HG02571 (cell line): Measurements from ENCODE around the gene THBS1.

ENCODE experiments used
- ATAC-seq: cut with Tn5 transposase; IDR thresholded peaks from one replicate; pipeline ENCODE4 v1.9.1; 2021; ENCODE audit warnings: mild to moderate bottlenecking, moderate library complexity; ENCODE audit not compliant: unreplicated experiment

The THBS1 gene

GRCh38 chr15:39573287-39573686 is 7.6 kb upstream of the THBS1 start:
- ATAC-seq: no peak

- ATAC-seq: no peak
Observed at GRCh38 chr15:39573844-39574243, 7.0 kb upstream of the THBS1 start.

DNA sequence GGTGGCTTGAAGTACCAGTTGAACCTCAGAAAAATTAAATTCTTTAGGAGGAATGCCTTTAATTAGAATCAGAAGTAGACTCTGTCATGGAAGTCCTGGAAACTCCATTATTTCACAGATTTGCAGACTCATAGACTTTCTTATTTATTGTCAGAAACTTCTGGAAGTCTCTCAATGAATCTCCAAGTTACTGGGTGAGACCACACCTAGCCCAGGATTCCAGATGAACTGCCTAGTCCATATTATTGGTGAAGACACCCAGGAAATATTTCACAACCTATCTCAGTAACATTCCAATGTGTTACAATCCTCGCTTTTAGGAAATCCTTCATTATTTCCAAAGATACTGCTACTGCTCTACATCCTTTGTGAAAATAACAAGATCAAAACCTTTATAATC is 6.5 kb upstream of the THBS1 start:
- ATAC-seq: no peak

GRCh38 chr15:39575180-39575579 is 5.7 kb upstream of the THBS1 start:
- no peak for ATAC-seq

GRCh38 chr15:39578851-39579486 is 1.9 kb upstream of the THBS1 start:
- no peak for ATAC-seq

GRCh38 chr15:39579487-39580116 is 1.3 kb upstream of the THBS1 start:
- ATAC-seq: no peak

- ATAC-seq: peak; percentile 81
Observed at GRCh38 chr15:39580117-39580484, 778 bp upstream of the THBS1 start.

DNA sequence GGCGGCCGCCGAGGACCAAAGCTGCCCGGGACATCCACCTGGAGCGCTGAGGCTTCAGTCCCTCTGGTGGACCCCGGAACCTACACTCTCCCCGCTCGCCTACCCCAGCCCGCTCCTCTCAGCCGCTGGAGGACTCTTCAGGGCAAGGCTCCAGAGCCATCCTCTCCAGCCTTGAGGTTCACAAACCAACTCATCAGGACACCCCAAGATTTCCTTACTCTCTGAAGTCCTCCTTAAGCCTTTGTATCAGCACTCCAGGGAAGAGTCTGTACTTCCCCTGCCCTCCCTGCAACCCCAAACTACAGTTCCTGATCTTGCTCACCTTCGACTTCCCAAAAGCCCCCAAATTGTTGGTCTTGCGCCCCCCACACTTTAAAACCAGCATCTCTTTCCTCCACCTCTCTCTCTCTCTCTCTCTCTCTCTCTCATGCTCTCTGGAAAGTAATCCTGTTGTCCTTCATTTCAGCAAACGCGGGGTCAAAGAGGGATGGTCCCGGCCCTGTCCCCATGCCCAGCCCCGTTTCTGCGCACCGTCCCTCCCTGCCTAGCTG is 438 bp downstream of the THBS1 start:
- no peak for ATAC-seq

- no peak for ATAC-seq
Observed at GRCh38 chr15:39581793-39582285, 960 bp downstream of the THBS1 start.

- no peak for ATAC-seq
Observed at GRCh38 chr15:39582286-39582976, 1.6 kb downstream of the THBS1 start.

- ATAC-seq: no peak
Observed at GRCh38 chr15:39582977-39583595, 2.2 kb downstream of the THBS1 start.

GRCh38 chr15:39583596-39584265 is 2.9 kb downstream of the THBS1 start:
- no peak for ATAC-seq

GRCh38 chr15:39584266-39584659 is 3.4 kb downstream of the THBS1 start:
- no peak for ATAC-seq

GRCh38 chr15:39584662-39585388 is 3.9 kb downstream of the THBS1 start:
- no peak for ATAC-seq

DNA sequence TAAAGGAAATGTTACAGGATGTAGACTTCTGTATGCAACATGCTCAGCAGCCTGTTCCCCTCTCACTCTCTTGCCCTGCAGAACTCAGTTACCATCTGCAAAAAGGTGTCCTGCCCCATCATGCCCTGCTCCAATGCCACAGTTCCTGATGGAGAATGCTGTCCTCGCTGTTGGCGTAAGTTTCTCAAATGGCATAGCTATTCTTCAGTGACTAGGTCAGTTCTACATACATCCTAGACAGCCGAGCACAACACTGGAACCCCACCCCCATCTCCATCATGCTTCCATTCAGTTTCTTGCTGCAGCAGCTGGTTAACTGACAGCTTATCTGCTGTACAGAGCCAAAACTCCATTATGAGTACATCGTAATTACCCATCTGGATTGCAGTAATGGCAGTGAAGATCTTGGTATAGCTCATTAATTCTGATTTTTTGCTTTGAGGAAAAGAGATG is 4.5 kb downstream of the THBS1 start:
- ATAC-seq: no peak

DNA sequence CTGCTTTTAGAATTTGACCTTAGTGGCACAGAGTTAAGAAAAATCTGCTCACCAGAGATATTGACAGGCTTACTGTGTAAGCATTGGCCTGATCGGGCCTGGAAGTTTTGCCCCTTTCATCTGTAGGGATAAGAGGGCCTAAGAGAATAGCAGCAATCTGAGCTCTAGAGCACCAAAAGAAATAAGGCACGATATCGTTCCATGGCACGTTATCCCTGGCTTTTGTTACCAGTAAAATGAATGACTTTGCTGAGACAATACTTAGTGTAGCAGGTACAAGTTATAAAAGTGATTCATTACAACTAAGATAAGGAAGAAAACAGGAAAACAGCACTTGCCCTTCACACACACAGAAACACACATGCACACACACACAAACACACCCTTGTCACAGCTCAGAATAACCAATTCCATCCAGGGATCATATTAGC is 5.0 kb downstream of the THBS1 start:
- no peak for ATAC-seq

DNA sequence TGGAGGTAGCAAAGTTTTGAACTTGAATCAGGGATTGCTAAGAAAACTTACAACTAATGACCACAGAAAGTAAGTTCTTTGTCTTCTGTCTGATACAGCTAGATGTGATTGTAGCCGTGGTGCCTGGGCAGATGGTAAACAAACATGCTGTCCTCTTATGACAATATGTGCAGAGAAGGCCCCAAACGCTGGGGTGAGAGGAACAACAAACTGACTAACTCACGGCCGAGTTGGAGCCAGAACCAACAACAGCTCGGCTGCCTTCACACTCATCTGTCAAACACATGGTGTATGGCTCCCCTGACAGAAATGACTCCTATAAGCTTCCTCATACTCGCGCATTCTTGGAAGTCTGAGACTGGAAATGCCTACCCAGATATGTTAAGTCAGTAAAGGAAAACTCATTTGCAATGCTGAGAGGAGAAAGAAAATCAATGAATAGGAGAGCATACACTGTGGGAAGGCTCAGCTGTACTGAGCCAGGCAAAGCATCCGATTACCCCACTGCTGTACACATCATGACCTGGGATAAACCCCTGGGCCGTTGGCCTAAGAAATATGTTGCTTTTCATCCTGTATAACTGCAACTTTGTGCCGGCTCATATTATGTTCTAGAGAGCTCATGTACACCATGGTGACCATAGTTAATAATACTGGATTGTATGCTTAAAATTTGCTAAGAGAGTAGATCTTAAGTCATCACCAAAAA is 5.7 kb downstream of the THBS1 start:
- no peak for ATAC-seq

DNA sequence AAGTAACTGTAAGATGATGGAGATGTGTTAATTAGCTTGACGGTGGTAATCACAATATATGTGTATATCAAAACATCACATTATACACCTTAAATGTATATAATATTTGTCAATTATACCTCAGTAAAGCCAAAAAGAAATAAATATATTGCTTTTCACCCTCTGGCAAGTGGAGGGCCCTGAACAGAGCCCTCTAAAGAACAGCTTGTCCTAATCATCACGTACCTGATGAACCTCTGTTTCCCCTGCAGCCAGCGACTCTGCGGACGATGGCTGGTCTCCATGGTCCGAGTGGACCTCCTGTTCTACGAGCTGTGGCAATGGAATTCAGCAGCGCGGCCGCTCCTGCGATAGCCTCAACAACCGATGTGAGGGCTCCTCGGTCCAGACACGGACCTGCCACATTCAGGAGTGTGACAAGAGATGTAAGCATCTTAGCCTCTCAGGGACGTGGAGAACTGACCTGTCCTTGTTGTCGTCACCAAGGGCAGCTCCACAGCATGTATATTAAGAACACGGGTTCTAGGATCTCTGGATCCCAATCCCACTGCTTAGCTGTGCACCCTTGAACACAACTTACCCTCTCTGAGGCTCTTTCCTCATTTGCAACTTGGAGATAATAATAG is 6.3 kb downstream of the THBS1 start:
- ATAC-seq: no peak
